ENCODE results near the gene CHD1L.
"Not testable (repeated sequence)": the region's sequence is repeated elsewhere in the genome, so short reads cannot be mapped to it uniquely, and the experiment has no call there.

The CHD1L gene

GRCh38 chr1:147235822-147236221, 6.7 kb upstream of the CHD1L start:
- no peak for DNase-seq

- no peak for DNase-seq
Observed at GRCh38 chr1:147236448-147236847, 6.0 kb upstream of the CHD1L start.

- DNase-seq: no peak
Observed at GRCh38 chr1:147236959-147237791, 5.3 kb upstream of the CHD1L start.

GRCh38 chr1:147238053-147238902, 4.2 kb upstream of the CHD1L start:
- DNase-seq: no peak

- DNase-seq: no peak
Observed at GRCh38 chr1:147238925-147239820, 3.3 kb upstream of the CHD1L start.

GRCh38 chr1:147240131-147240721, 2.3 kb upstream of the CHD1L start:
- DNase-seq: not testable (repeated sequence)

GRCh38 chr1:147241934-147242448, 493 bp upstream of the CHD1L start:
- DNase-seq: no peak

- DNase-seq: peak; percentile 13
Observed at GRCh38 chr1:147243228-147243685, 773 bp downstream of the CHD1L start.

GRCh38 chr1:147243841-147244240, 1.4 kb downstream of the CHD1L start:
- no peak for DNase-seq

GRCh38 chr1:147245129-147245528, 2.6 kb downstream of the CHD1L start:
- no peak for DNase-seq

GRCh38 chr1:147245586-147246021, 3.1 kb downstream of the CHD1L start:
- no peak for DNase-seq

- no peak for DNase-seq
Observed at GRCh38 chr1:147246044-147246690, 3.7 kb downstream of the CHD1L start.

GRCh38 chr1:147246910-147247655, 4.6 kb downstream of the CHD1L start:
- no peak for DNase-seq

GRCh38 chr1:147247656-147248238, 5.3 kb downstream of the CHD1L start:
- DNase-seq: no peak

GRCh38 chr1:147252540-147252939, 10.1 kb downstream of the CHD1L start:
- no peak for DNase-seq

GRCh38 chr1:147260956-147261355, 18.5 kb downstream of the CHD1L start:
- no peak for DNase-seq

- DNase-seq: no peak
Observed at GRCh38 chr1:147264158-147264768, 21.8 kb downstream of the CHD1L start.

- no peak for DNase-seq
Observed at GRCh38 chr1:147266381-147266780, 23.9 kb downstream of the CHD1L start.

GRCh38 chr1:147267711-147268110, 25.2 kb downstream of the CHD1L start:
- DNase-seq: no peak

- no peak for DNase-seq
Observed at GRCh38 chr1:147270721-147271120, 28.2 kb downstream of the CHD1L start.

All from stimulated activated CD4-positive, alpha-beta T cell treated with anti-CD3 and anti-CD28 coated beads, Interleukin-12 subunit alpha, Interleukin-12 subunit beta, amount 100 ng/mL, for 4 hours (primary cell).